Type B pancreatic cell (in vitro differentiated cells): ENCODE data around the gene CRK. TPM values are rescaled to one million over a fixed set of nuclear protein-coding genes. Genes with fewer than 3 reads are reported as not detected.

Experiments
- DNase-seq: peaks from one replicate; pipeline ENCODE4 v3.0.0; 2021; ENCODE audit warnings: mixed read lengths; ENCODE audit not compliant: unreplicated experiment; ENCODE audit errors: extremely low spot score
- H3K27ac Mint-ChIP-seq: 2 replicates; pipeline ENCODE4 v1.8.0; 2021; ENCODE audit warnings: mild to moderate bottlenecking, mixed read lengths
- H3K27me3 Mint-ChIP-seq: 2 replicates; pipeline ENCODE4 v1.8.0; 2021; ENCODE audit warnings: mixed read lengths
- H3K36me3 Mint-ChIP-seq: 2 replicates; pipeline ENCODE4 v1.8.0; 2021; ENCODE audit warnings: mixed read lengths
- H3K4me1 Mint-ChIP-seq: one replicate; pipeline ENCODE4 v1.8.0; 2021; ENCODE audit warnings: mixed read lengths; ENCODE audit not compliant: unreplicated experiment
- H3K4me3 Mint-ChIP-seq: 2 replicates; pipeline ENCODE4 v1.8.0; 2021; ENCODE audit warnings: mild to moderate bottlenecking, mixed read lengths
- H3K9me3 Mint-ChIP-seq: 2 replicates; pipeline ENCODE4 v1.8.0; 2021; ENCODE audit warnings: mixed read lengths
- total RNA-seq: library from RNA; stranded (reverse); gene quantifications from 2 replicates; pipeline ENCODE4 v1.2.1, GENCODE V29; 2021; ENCODE audit warnings: low replicate concordance
- TF ChIP-seq, protein P1 (sequence below): fragments of 200-600 bp; sonication (generic); conservative IDR thresholded peaks from 2 replicates; pipeline ENCODE4 v1.5.0; 2021; ENCODE audit warnings: antibody characterized with exemption, mild to moderate bottlenecking

Gene CRK
- total RNA-seq, 1 donor from 2014 or later: 49.5 TPM

GRCh38 chr17:1480747-1481465 lies 24.9 kb upstream of the CRK start:
- Mint-ChIP-seq H3K9me3 (no peaks in the 10 kb centered on the region), H3K36me3 (peaks cover 4% of the 10 kb centered on the region), H3K27ac (peak overlapping the region; percentile 28), H3K4me1 (no peaks in the 10 kb centered on the region), H3K4me3 (no peak overlapping the region), H3K27me3 (no peaks in the 10 kb centered on the region)
- TF ChIP-seq, protein P1, sequence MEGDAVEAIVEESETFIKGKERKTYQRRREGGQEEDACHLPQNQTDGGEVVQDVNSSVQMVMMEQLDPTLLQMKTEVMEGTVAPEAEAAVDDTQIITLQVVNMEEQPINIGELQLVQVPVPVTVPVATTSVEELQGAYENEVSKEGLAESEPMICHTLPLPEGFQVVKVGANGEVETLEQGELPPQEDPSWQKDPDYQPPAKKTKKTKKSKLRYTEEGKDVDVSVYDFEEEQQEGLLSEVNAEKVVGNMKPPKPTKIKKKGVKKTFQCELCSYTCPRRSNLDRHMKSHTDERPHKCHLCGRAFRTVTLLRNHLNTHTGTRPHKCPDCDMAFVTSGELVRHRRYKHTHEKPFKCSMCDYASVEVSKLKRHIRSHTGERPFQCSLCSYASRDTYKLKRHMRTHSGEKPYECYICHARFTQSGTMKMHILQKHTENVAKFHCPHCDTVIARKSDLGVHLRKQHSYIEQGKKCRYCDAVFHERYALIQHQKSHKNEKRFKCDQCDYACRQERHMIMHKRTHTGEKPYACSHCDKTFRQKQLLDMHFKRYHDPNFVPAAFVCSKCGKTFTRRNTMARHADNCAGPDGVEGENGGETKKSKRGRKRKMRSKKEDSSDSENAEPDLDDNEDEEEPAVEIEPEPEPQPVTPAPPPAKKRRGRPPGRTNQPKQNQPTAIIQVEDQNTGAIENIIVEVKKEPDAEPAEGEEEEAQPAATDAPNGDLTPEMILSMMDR: no peak
- no peak for DNase-seq

DNA sequence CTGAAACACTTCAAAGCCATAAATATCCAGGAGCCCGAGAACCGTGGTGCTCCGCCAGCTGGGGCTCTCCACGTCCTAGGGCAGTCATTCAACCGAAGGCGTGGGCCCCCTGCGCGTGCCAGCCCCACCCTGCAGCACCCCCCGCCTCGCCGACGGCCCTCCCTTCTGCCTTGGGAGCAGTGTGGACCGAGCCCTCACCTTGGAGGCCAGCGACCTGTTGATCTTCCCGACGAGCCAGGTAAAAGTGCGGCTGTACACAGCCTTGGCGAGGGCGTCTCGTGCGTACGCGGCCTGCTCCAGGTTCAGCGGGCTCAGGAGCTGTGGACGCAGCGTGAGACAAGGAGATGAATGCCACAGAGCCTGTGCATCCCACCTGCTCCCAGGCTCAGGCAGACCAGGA lies 22.4 kb upstream of the CRK start:
- TF ChIP-seq, protein P1: no peak
- H3K27me3 Mint-ChIP-seq: no peaks in the 10 kb centered on the region
- no peak overlapping the region for H3K4me3 Mint-ChIP-seq
- no peaks in the 10 kb centered on the region for H3K9me3 Mint-ChIP-seq
- H3K27ac Mint-ChIP-seq: no peak overlapping the region
- no peaks in the 10 kb centered on the region for H3K4me1 Mint-ChIP-seq
- peaks cover 4% of the 10 kb centered on the region for H3K36me3 Mint-ChIP-seq
- DNase-seq: no peak

GRCh38 chr17:1475321-1475854 lies 19.4 kb upstream of the CRK start:
- Mint-ChIP-seq H3K4me1 (no peaks in the 10 kb centered on the region), H3K27me3 (no peaks in the 10 kb centered on the region), H3K4me3 (no peak overlapping the region), H3K36me3 (no peaks in the 10 kb centered on the region), H3K9me3 (no peaks in the 10 kb centered on the region), H3K27ac (peak overlapping the region; percentile 68)
- TF ChIP-seq, protein P1: no peak
- no peak for DNase-seq

DNA sequence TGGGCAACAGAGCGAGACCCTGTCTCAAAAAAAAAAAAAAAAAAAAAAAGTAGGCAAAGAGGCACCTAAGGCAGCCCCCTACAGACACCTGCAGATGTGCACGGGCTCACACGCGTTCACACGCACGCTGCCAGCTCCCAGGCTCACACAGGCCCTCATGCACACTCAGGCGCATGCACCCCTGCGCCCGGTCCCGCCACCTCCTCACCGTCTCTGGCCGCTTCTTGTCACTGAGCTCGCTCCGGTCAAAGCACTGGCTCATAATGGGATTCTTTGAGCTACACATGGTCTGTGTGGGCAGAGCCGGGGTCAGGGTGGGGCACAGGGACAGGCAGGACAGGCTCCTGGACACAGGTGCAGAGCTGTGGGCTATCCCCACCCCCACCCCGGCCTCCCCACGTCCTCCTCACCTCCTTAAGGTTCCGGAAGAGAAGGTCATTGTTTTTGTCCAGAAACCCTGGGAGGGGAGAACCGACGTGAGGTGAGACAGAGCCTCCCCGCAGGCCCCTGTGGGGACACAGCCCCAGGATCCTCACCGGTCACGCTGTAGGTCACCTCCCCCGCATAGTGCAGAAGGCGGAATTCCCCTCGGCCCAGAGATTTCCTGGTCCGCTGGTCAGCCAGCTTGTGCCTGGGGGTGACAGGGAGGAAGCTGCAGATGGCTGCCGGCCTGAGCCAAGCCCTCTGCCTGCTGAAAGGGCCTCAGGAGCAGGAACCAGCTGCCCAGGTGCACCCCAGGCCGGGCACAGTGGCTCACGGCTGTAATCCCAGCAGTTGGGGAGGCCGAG lies 18.6 kb upstream of the CRK start:
- Mint-ChIP-seq H3K36me3 (peaks cover under 1% of the 10 kb centered on the region), H3K4me1 (no peaks in the 10 kb centered on the region), H3K9me3 (no peaks in the 10 kb centered on the region), H3K27ac (no peak overlapping the region), H3K4me3 (no peak overlapping the region), H3K27me3 (no peaks in the 10 kb centered on the region)
- no peak for DNase-seq
- TF ChIP-seq, protein P1: no peak

DNA sequence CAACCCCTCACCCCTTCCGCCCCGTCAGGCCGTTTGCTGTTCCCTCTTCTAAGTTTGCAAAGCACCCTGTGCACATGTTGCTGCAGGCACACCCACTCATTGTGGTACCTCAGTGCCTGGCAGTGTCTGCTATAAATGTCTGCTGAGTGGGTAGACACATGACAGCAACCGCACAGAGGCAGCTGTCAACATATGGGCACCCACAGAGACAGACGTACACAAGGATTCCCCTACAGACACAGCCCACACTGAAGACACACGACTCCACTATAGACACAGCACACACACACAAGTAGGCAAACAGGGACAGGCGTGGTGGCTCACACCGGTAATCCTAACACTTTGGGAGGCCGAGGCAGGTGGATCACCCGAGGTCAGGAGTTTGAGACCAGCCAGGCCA lies 17.8 kb upstream of the CRK start:
- TF ChIP-seq, protein P1: no peak
- no peak overlapping the region for H3K4me3 Mint-ChIP-seq
- no peaks in the 10 kb centered on the region for H3K9me3 Mint-ChIP-seq
- no peak overlapping the region for H3K27ac Mint-ChIP-seq
- DNase-seq: no peak
- peaks cover 8% of the 10 kb centered on the region for H3K36me3 Mint-ChIP-seq
- no peaks in the 10 kb centered on the region for H3K27me3 Mint-ChIP-seq
- no peaks in the 10 kb centered on the region for H3K4me1 Mint-ChIP-seq
